LNCAP (cell line): ENCODE data around the gene ADPGK.

ENCODE experiments used
- CTCF ChIP-seq: fragments of 450-650 bp; IDR thresholded peaks from 2 replicates; pipeline ENCODE4 v1.5.1; 2017; ENCODE audit warnings: mild to moderate bottlenecking

ADPGK gene

DNA sequence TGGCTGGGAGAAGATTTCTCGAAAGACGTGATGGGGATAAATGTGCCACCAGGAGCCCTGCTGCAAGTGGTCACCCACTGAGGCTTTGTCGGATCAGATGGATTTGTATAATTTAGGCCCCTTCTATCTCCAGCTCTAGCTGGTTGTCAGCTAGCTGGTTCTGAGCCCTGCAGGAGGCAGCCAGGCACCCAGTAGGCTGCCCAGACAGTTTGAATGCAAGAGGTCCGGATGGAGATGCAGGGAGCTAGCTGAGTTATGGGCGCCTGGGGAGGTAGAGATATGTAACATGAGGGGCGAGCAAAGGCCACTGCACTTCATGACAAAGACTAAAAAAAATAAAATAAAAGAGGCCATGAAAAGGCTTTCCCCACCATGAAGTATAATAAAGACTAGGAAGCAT lies 35.1 kb upstream of the ADPGK start:
- no peak for TF ChIP-seq CTCF

DNA sequence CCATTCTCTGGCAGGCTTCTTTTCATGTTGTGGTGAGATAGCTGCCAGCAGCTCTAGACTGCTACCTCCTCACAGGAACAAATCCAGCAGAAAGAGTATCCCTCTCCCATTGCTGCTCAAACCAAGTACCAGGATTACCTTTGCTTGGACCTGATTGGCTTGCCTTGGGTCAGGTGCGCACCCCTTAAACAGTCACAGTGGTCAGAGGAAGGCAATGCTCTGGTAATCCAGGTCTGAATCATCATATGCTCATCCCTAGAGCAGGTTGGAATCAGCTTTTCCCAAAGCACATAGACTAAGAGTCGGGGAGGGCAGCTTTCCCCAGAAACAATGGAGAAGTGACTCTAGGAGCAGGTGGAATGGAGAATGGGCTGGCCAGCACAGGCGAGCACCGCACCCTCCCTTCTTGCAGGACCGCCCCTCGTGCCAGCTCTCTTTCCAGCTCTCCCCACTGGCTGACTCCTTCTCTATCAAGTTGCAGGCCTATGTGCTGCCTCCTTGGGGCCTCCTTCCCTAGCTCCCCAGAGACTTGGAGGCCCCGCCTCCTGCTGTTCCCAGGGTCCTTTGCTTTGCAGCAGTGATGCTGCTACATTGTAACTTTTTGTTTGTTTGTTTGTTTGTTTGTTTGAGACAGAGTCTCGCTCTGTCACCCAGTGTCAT lies 29.9 kb upstream of the ADPGK start:
- no peak for TF ChIP-seq CTCF

DNA sequence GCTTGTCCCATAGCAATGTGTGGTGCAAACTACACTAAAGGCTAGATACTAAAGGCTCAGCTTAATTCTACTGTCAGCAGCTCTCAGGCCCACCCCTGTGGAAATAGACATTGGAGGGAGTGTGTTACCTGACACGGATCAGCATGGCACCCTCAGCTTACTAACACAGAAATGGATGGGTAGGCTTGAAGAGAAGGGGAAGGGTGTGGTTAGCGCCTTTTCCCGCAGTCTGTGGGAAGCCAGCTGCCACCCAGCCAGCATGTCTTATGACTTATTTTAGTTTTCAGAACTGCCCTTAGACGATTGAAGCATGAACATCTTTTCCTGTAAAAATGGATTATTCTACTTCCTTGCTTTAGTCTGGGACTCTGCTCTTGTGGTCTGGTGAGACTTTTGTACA lies 25.8 kb upstream of the ADPGK start:
- no peak for TF ChIP-seq CTCF

DNA sequence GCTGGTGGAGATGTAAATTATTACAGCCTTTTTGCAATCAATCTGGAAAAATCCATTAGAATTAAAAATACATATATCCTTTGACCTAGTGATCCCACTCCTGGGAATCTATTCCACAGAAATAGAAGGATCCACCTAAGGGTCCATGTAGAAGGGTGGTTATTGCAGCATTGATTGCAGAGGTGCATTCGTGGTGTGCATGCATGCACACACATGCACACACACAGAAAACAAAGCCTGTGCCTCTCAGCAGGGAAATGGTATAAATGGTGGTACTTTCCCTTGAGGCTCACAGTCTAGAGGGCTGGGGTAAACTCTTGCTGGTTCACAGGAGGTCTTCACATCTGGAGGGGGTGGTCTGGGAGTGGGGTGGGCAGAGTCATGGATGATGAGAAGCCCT lies 19.4 kb upstream of the ADPGK start:
- TF ChIP-seq CTCF: no peak

DNA sequence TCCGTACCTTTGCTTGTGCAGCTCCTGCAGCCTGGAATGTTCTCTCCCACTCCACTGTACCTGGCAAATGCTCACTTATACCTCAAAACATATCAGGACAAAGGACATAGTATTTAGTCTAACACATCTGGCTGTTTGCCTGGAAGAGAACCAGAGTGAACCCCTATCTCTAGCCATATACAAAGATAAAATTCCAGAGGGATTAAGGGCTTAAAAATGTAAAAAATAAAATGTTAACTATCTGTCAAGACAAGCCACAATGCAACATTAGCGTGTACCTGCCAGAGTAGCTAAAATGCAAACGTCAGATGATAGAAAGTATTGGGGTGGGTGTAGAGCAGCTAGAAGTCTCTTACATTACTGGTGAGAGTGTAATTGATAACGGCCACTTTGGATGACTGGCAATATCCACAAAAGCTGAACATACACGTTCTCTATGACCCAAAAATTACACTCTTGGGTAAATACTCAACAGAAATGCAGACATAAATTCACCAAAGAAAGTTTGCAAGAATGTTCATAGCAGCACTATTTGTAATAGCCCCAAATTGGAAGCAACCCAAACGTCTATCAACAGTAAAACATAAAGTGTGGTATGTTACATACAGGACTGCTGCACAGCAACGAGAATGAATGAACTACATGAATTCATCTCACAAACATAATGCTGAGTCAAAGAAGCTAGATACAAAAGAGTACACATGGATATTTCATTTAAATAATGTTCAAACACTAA lies 18.2 kb upstream of the ADPGK start:
- no peak for TF ChIP-seq CTCF

DNA sequence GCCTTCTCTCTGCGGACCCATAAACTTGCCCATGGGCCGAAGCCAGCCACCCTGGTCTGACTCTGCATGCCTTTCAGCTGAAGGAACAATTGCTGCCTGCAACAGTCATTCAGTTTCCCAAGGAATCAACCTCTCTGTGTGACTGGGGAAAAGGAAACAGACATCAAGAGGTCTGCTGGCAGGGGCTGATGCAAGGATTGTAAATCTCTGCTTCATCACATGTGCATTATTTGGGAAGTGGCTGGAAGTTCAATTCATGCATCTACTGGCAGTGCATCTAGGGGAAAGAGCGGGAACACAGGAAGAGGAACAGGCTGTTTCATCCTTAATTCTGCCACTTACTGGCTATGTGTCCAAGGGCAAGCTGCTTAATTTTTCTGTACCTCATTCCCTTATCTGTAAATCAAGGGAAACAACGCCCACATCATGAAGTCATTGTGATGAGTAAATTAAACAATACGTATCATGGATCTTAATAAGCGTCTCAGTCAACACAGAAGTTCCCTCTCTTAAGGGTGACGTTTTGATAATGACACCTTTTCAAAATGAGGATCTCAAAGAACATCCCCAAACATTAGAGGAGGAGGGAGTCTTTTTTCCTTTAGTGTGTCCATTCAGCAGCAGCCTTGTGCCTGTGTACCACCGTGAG lies 17.4 kb upstream of the ADPGK start:
- no peak for TF ChIP-seq CTCF

DNA sequence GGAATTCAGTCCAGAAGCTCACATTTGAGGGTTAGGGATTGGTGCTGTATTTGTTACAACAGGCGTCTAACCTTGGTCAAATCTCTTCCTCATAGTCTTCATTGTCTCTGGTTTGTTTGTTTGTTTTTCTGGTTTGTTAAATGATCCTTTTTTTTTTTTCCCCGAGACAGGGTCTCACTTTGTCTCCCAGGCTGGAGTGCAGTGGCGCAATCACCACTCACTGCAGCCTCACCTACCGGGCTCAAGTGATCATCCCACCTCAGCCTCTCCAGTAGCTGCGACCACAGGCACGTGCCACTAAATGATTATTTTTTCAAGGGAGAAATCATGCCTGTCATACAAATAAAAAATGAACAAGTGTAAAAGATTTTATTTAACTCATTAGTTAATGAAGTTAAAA lies 14.3 kb upstream of the ADPGK start:
- TF ChIP-seq CTCF: no peak
